Loucy (cell line): ENCODE results near the gene SUN5.

Source experiments
- CTCF ChIP-seq: fragments of 200-600 bp; sonication (generic); conservative IDR thresholded peaks from 2 replicates; pipeline ENCODE4 v1.5.1; 2014; ENCODE audit warnings: mild to moderate bottlenecking, antibody characterized with exemption, low read length
- EZH2phosphoT487 ChIP-seq: fragments of 200-600 bp; IDR thresholded peaks from 2 replicates; pipeline ENCODE4 v1.6.1; 2018; ENCODE audit warnings: antibody characterized with exemption, mild to moderate bottlenecking, moderate library complexity, borderline replicate concordance

DNA sequence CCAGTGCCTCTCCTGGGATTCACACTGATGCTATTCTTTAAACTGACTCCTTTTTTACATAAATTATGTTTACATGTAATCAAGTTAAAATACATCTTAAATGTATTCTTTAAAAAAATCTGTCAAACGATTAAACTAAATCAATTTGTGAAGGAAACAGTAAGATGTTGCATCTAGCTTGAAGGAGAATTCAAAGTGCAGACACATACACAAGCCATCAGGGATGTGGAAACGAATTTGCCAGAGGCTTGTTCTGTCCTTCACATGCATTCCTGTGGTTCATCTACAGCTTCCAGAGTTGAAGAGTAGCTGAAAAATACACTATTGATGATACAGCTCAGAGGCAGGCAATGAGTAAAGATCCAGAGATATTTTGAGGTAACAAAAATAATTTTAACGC is 42.2 kb upstream of the SUN5 start:
- TF ChIP-seq CTCF (no peak), EZH2phosphoT487 (no peak)
